ENCODE data around the gene ILF2.
"Not testable (repeated sequence)": the region's sequence is repeated elsewhere in the genome, so short reads cannot be mapped to it uniquely, and the experiment has no call there.

Gene ILF2

GRCh38 chr1:153647346-153647714, 23.5 kb downstream of the ILF2 start:
- Histone ChIP-seq H3K36me3 (ENCODE audit: control insufficient read depth, insufficient read depth, low read length) (peaks cover 44% of the 10 kb centered on the region), H3K4me3 (ENCODE audit: low read depth, low read length) (no peak overlapping the region), H3K27ac (ENCODE audit: low read depth, low read length) (no peak overlapping the region), H3K4me1 (ENCODE audit: control insufficient read depth, insufficient read depth, low read length) (no peaks in the 10 kb centered on the region), H3K9me3 (ENCODE audit: control insufficient read depth, insufficient read depth, low read length) (no peaks in the 10 kb centered on the region), H3K27me3 (ENCODE audit: control insufficient read depth, insufficient read depth, low read length) (no peaks in the 10 kb centered on the region), H3K9ac (ENCODE audit: low read depth, low read length) (no peak overlapping the region)

- H3K36me3 ChIP-seq (ENCODE audit: control insufficient read depth, insufficient read depth, low read length) = peaks cover 49% of the 10 kb centered on the region
Observed at GRCh38 chr1:153646672-153647345, 24.0 kb downstream of the ILF2 start.

DNA sequence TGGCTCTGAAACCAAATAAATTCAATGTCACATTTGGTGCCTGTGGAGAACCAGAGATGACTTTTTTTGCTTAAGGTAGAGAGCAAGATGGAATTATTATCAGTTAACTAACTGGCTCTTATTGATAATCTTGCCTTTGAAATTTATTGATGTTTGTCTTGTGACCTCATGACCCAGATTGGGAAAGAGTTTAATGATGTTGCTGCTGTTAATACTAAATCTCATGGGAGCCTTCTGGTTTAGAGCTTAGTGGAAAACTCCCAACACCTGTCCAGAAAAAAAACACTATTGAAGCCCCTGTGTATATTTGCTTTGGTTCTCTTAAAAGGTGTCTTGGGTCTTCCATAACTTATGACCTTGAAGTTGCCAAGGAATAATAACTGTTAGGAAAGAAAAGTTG, 27.0 kb downstream of the ILF2 start:
- H3K9me3 ChIP-seq (ENCODE audit: control insufficient read depth, insufficient read depth, low read length) = no peaks in the 10 kb centered on the region
- no peak overlapping the region for H3K27ac ChIP-seq (ENCODE audit: low read depth, low read length)
- H3K4me1 ChIP-seq (ENCODE audit: control insufficient read depth, insufficient read depth, low read length) = no peaks in the 10 kb centered on the region
- no peak overlapping the region for H3K9ac ChIP-seq (ENCODE audit: low read depth, low read length)
- H3K4me3 ChIP-seq (ENCODE audit: low read depth, low read length) = no peak overlapping the region
- H3K36me3 ChIP-seq (ENCODE audit: control insufficient read depth, insufficient read depth, low read length) = peaks cover 79% of the 10 kb centered on the region
- no peaks in the 10 kb centered on the region for H3K27me3 ChIP-seq (ENCODE audit: control insufficient read depth, insufficient read depth, low read length)

More at GRCh38 chr1:153646672-153647345, 24.0 kb downstream of the ILF2 start:
- no peaks in the 10 kb centered on the region for H3K9me3 ChIP-seq (ENCODE audit: control insufficient read depth, insufficient read depth, low read length)
- no peak overlapping the region for H3K9ac ChIP-seq (ENCODE audit: low read depth, low read length)
- H3K27ac ChIP-seq (ENCODE audit: low read depth, low read length) = no peak overlapping the region
- no peak overlapping the region for H3K4me3 ChIP-seq (ENCODE audit: low read depth, low read length)
- H3K27me3 ChIP-seq (ENCODE audit: control insufficient read depth, insufficient read depth, low read length) = no peaks in the 10 kb centered on the region
- H3K4me1 ChIP-seq (ENCODE audit: control insufficient read depth, insufficient read depth, low read length) = no peaks in the 10 kb centered on the region

DNA sequence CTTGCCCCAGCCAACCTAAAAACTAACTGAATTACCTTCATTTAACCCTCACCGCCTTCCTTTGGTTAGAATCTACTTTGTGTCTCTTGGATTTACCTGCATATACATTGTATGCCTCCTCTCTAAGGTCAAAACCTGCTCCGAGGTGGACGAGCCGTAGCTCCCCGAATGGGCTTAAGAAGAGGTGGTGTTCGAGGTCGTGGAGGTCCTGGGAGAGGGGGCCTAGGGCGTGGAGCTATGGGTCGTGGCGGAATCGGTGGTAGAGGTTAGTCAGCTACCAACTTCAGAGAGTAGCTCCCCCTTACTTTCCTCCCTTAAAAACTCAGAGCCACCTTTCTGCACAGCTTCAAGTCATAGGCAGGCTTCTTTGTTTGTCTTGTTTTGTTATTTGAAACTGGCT, 27.7 kb downstream of the ILF2 start:
- Histone ChIP-seq H3K27ac (ENCODE audit: low read depth, low read length) (no peak overlapping the region), H3K27me3 (ENCODE audit: control insufficient read depth, insufficient read depth, low read length) (no peaks in the 10 kb centered on the region), H3K36me3 (ENCODE audit: control insufficient read depth, insufficient read depth, low read length) (peaks cover 86% of the 10 kb centered on the region), H3K4me1 (ENCODE audit: control insufficient read depth, insufficient read depth, low read length) (no peaks in the 10 kb centered on the region), H3K9me3 (ENCODE audit: control insufficient read depth, insufficient read depth, low read length) (no peaks in the 10 kb centered on the region), H3K4me3 (ENCODE audit: low read depth, low read length) (no peak overlapping the region), H3K9ac (ENCODE audit: low read depth, low read length) (no peak overlapping the region)

GRCh38 chr1:153642161-153642560, 28.6 kb downstream of the ILF2 start:
- H3K27me3 ChIP-seq (ENCODE audit: control insufficient read depth, insufficient read depth, low read length) = no peaks in the 10 kb centered on the region
- no peak overlapping the region for H3K9ac ChIP-seq (ENCODE audit: low read depth, low read length)
- H3K9me3 ChIP-seq (ENCODE audit: control insufficient read depth, insufficient read depth, low read length) = no peaks in the 10 kb centered on the region
- peaks cover 96% of the 10 kb centered on the region for H3K36me3 ChIP-seq (ENCODE audit: control insufficient read depth, insufficient read depth, low read length)
- no peak overlapping the region for H3K4me3 ChIP-seq (ENCODE audit: low read depth, low read length)
- H3K27ac ChIP-seq (ENCODE audit: low read depth, low read length) = no peak overlapping the region
- H3K4me1 ChIP-seq (ENCODE audit: control insufficient read depth, insufficient read depth, low read length) = no peaks in the 10 kb centered on the region

GRCh38 chr1:153640861-153641260, 29.9 kb downstream of the ILF2 start:
- Histone ChIP-seq H3K36me3 (ENCODE audit: control insufficient read depth, insufficient read depth, low read length) (peaks cover 100% of the 10 kb centered on the region), H3K9me3 (ENCODE audit: control insufficient read depth, insufficient read depth, low read length) (no peaks in the 10 kb centered on the region), H3K9ac (ENCODE audit: low read depth, low read length) (no peak overlapping the region), H3K27me3 (ENCODE audit: control insufficient read depth, insufficient read depth, low read length) (no peaks in the 10 kb centered on the region), H3K4me3 (ENCODE audit: low read depth, low read length) (no peak overlapping the region), H3K27ac (ENCODE audit: low read depth, low read length) (no peak overlapping the region), H3K4me1 (ENCODE audit: control insufficient read depth, insufficient read depth, low read length) (no peaks in the 10 kb centered on the region)

DNA sequence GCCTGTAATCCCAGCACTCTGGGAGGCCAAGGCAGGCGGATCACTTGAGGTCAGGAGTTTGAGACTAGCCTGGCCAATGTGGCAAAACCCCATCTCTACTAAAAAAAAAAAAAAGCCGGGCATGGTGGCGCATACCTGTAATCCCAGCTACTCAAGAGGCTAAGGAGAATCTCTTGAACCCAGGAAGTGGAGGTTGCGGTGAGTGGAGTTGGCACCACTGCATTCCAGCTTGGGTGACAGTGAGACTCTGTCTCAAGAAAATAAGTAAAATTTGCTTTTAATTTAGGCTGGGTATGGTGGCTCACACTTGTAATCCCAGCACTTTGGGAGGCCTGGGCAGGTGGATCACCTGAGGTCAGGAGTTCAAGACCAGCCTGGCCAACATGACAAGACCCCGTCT, 30.6 kb downstream of the ILF2 start:
- peaks cover 100% of the 10 kb centered on the region for H3K36me3 ChIP-seq (ENCODE audit: control insufficient read depth, insufficient read depth, low read length)
- not testable (repeated sequence) for H3K27me3 ChIP-seq (ENCODE audit: control insufficient read depth, insufficient read depth, low read length); H3K4me1 ChIP-seq (ENCODE audit: control insufficient read depth, insufficient read depth, low read length); H3K9me3 ChIP-seq (ENCODE audit: control insufficient read depth, insufficient read depth, low read length); H3K4me3 ChIP-seq (ENCODE audit: low read depth, low read length); H3K27ac ChIP-seq (ENCODE audit: low read depth, low read length); H3K9ac ChIP-seq (ENCODE audit: low read depth, low read length)

DNA sequence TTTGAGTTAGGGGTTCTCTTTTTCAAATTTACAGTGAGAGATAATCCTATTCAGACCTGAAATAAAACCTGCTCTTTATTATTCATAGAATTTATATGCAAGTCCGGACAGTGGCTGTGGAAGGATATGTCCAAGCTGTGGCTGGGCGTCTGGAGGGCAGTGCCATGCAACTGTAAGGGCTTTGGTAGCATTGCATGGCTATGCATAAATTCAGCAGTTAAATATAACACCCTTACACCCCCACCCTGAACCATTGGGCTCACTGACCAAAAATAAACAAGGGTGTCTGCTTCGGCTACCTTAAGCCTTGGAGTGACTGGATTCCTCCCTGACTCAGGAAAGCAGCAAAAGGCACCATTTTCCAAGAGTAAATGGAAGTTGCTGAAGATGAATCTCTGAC, 31.5 kb downstream of the ILF2 start:
- H3K9ac ChIP-seq (ENCODE audit: low read depth, low read length) = no peak overlapping the region
- H3K4me1 ChIP-seq (ENCODE audit: control insufficient read depth, insufficient read depth, low read length) = no peaks in the 10 kb centered on the region
- no peaks in the 10 kb centered on the region for H3K9me3 ChIP-seq (ENCODE audit: control insufficient read depth, insufficient read depth, low read length)
- no peak overlapping the region for H3K4me3 ChIP-seq (ENCODE audit: low read depth, low read length)
- H3K27ac ChIP-seq (ENCODE audit: low read depth, low read length) = no peak overlapping the region
- H3K27me3 ChIP-seq (ENCODE audit: control insufficient read depth, insufficient read depth, low read length) = no peaks in the 10 kb centered on the region
- peaks cover 90% of the 10 kb centered on the region for H3K36me3 ChIP-seq (ENCODE audit: control insufficient read depth, insufficient read depth, low read length)

GRCh38 chr1:153638261-153638660, 32.5 kb downstream of the ILF2 start:
- Histone ChIP-seq H3K27me3 (ENCODE audit: control insufficient read depth, insufficient read depth, low read length) (no peaks in the 10 kb centered on the region), H3K4me3 (ENCODE audit: low read depth, low read length) (no peak overlapping the region), H3K4me1 (ENCODE audit: control insufficient read depth, insufficient read depth, low read length) (peaks cover 4% of the 10 kb centered on the region; the same call in 1 of the 2 replicates), H3K27ac (ENCODE audit: low read depth, low read length) (no peak overlapping the region), H3K9me3 (ENCODE audit: control insufficient read depth, insufficient read depth, low read length) (no peaks in the 10 kb centered on the region), H3K9ac (ENCODE audit: low read depth, low read length) (no peak overlapping the region), H3K36me3 (ENCODE audit: control insufficient read depth, insufficient read depth, low read length) (peaks cover 80% of the 10 kb centered on the region)

DNA sequence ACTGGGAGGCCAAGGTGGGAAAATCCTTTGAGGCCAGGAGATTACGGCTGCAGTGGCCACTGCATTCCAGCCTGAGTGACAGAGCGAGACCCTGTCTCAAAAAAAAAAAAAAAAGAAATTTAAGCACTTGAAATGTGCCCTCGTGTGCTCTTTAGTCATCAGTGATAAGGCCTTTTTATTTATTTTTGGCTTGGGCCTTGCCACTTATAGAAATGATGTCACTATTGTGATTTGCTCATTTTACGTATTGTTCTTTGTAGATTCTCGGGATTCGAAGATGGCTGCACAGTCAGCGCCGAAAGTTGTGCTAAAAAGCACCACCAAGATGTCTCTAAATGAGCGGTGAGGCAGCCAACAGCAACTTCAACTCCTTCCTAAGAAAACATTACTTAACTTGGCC, 34.5 kb downstream of the ILF2 start:
- H3K27ac ChIP-seq (ENCODE audit: low read depth, low read length) = no peak overlapping the region
- H3K9ac ChIP-seq (ENCODE audit: low read depth, low read length) = no peak overlapping the region
- no peak overlapping the region for H3K4me3 ChIP-seq (ENCODE audit: low read depth, low read length)
- H3K27me3 ChIP-seq (ENCODE audit: control insufficient read depth, insufficient read depth, low read length) = no peaks in the 10 kb centered on the region
- H3K36me3 ChIP-seq (ENCODE audit: control insufficient read depth, insufficient read depth, low read length) = peaks cover 61% of the 10 kb centered on the region
- no peaks in the 10 kb centered on the region for H3K9me3 ChIP-seq (ENCODE audit: control insufficient read depth, insufficient read depth, low read length)
- H3K4me1 ChIP-seq (ENCODE audit: control insufficient read depth, insufficient read depth, low read length) = peaks cover 5% of the 10 kb centered on the region; the same call in 1 of the 2 replicates

DNA sequence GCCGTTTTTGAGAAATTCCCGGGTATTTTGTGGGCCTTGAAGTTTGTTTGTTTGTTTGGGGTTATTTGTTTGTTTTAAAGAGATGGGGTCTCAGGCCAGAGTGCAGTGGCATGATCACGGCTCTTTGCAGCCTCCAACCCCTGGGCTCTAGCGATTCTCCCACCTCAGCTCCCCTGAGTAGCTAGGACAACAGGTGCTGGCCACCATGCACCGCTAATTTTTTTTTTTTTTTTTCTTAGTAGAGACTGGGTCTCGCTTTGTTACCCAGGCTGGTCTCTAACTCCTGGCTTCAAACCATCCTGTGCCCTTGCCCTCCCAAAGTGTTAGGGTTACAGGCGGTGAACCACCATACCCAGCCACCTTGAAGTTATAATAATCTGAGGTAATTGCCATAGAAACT, 34.9 kb downstream of the ILF2 start:
- Histone ChIP-seq H3K4me3 (ENCODE audit: low read depth, low read length) (no peak overlapping the region), H3K27me3 (ENCODE audit: control insufficient read depth, insufficient read depth, low read length) (no peaks in the 10 kb centered on the region), H3K9ac (ENCODE audit: low read depth, low read length) (no peak overlapping the region), H3K36me3 (ENCODE audit: control insufficient read depth, insufficient read depth, low read length) (peaks cover 56% of the 10 kb centered on the region), H3K9me3 (ENCODE audit: control insufficient read depth, insufficient read depth, low read length) (no peaks in the 10 kb centered on the region), H3K27ac (ENCODE audit: low read depth, low read length) (no peak overlapping the region), H3K4me1 (ENCODE audit: control insufficient read depth, insufficient read depth, low read length) (peaks cover 5% of the 10 kb centered on the region; the same call in 1 of the 2 replicates)
